CD4-positive, alpha-beta memory T cell (primary cell): ENCODE data around the gene FASN. TPM values are rescaled to one million over a fixed set of nuclear protein-coding genes. Genes with fewer than 3 reads are reported as not detected.

Experiments
- CTCF ChIA-PET: fragments of 350-600 bp; sonication (Branson Sonifier 250); formaldehyde crosslinking; loops from one replicate; lab custom pipeline; 2021; ENCODE audit warnings: inconsistent platforms; ENCODE audit not compliant: partially characterized antibody; lab: Charles Lee
- POLR2A ChIA-PET: fragments of 350-600 bp; sonication (Branson Sonifier 250); formaldehyde crosslinking; loops from one replicate; lab custom pipeline; 2021; ENCODE audit not compliant: partially characterized antibody; lab: Charles Lee
- DNase-seq, 5 donors: peaks; one replicate each; pipeline versions ENCODE4 v3.0.0 to v3.0.0-alpha.2; 2020 to 2022; ENCODE audit warnings: mixed read lengths in 1 of 5
- H3K27ac ChIP-seq: one replicate; pipeline ENCODE4 v1.7.0; 2013; ENCODE audit warnings: low read depth, low read length
- H3K27me3 ChIP-seq: 2 replicates; pipeline ENCODE4 v1.7.0; 2013; ENCODE audit warnings: mild to moderate bottlenecking, low read length, moderate library complexity; ENCODE audit not compliant: insufficient read depth
- H3K36me3 ChIP-seq: 2 replicates; pipeline ENCODE4 v1.7.0; 2013; ENCODE audit warnings: mild to moderate bottlenecking, low read length, moderate library complexity; ENCODE audit not compliant: insufficient read depth
- H3K4me1 ChIP-seq: 2 replicates; pipeline ENCODE4 v1.7.0; 2013; ENCODE audit warnings: mild to moderate bottlenecking, low read length, moderate library complexity; ENCODE audit not compliant: insufficient read depth
- H3K4me3 ChIP-seq, 2 donors: one replicate each; pipeline ENCODE4 v1.7.0; 2013; ENCODE audit warnings: low read length in 2 of 2, mild to moderate bottlenecking in 1 of 2
- H3K9me3 ChIP-seq, 2 donors: one replicate each; pipeline ENCODE4 v1.7.0; 2013; ENCODE audit warnings: low read length in 2 of 2, control low read depth in 1 of 2; ENCODE audit not compliant: control insufficient read depth in 1 of 2
- H3K27ac Mint-ChIP-seq, 7 donors: one replicate each; pipeline ENCODE4 v1.8.0; 2020 to 2021; ENCODE audit warnings: mixed read lengths in 7 of 7, mild to moderate bottlenecking in 6 of 7, inconsistent platforms in 3 of 7, moderate library complexity in 3 of 7
- H3K27me3 Mint-ChIP-seq, 2 donors: one replicate each; pipeline ENCODE4 v1.8.0; 2020 to 2021; ENCODE audit warnings: mixed read lengths in 2 of 2
- H3K36me3 Mint-ChIP-seq, 2 donors: one replicate each; pipeline ENCODE4 v1.8.0; 2020 to 2021; ENCODE audit warnings: mixed read lengths in 2 of 2, inconsistent platforms in 1 of 2, mild to moderate bottlenecking in 1 of 2
- H3K4me1 Mint-ChIP-seq, 4 donors: one replicate each; pipeline ENCODE4 v1.8.0; 2020 to 2021; ENCODE audit warnings: mixed read lengths in 4 of 4, mild to moderate bottlenecking in 1 of 4
- H3K4me3 Mint-ChIP-seq, 8 donors: one replicate each; pipeline ENCODE4 v1.8.0; 2020 to 2021; ENCODE audit warnings: mixed read lengths in 8 of 8, mild to moderate bottlenecking in 7 of 8, moderate library complexity in 6 of 8, inconsistent platforms in 3 of 8
- H3K9me3 Mint-ChIP-seq, 8 donors: one replicate each; pipeline ENCODE4 v1.8.0; 2020 to 2021; ENCODE audit warnings: mixed read lengths in 8 of 8, mild to moderate bottlenecking in 5 of 8, inconsistent platforms in 3 of 8, moderate library complexity in 1 of 8
- intact Hi-C: fragments of 100-400 bp; cut with micrococcal nuclease; formaldehyde crosslinking; loops from one replicate; pipeline ENCODE4 v1.15.1; 2023
- polyA plus RNA-seq, 2 donors: library from polyadenylated mRNA; unstranded; fragments of 300-500 nt; fragmentation: Illumina TruSeq; gene quantifications; one replicate each; pipeline ENCODE4 v1.2.3, GENCODE V29; 2021
- total RNA-seq, 2 experiments: library from RNA; stranded (reverse); gene quantifications; one replicate each; pipeline ENCODE4 v1.2.3, GENCODE V29; 2021

The FASN gene
- total and polyA plus RNA-seq, 4 experiments from 2014 or later = 0.03 to 27.7 (median 15.0) TPM

GRCh38 chr17:82103553-82104451, 5.8 kb upstream of the FASN start:
- Histone ChIP-seq H3K27me3 (no peaks in the 10 kb centered on the region), H3K36me3 (no peaks in the 10 kb centered on the region), H3K9me3 (no peaks in the 10 kb centered on the region), H3K4me1 (peaks cover 44% of the 10 kb centered on the region), H3K4me3 (no peak overlapping the region), H3K27ac (no peak overlapping the region)
- peaks cover 8 to 54% (median 19%) of the 10 kb centered on the region in 4 donors for H3K4me1 Mint-ChIP-seq
- no peaks in the 10 kb centered on the region for H3K27me3 Mint-ChIP-seq
- intact Hi-C loops = no loop called here
- POLR2A ChIA-PET = interaction anchor here (1.4 to 6.3 kb wide), 2 partner anchors 23 to 74 kb away, joined by 4 to 65 read pairs; no protein-coding TSS in a partner anchor
- H3K9me3 Mint-ChIP-seq = no peaks in the 10 kb centered on the region
- peaks cover 2 to 3% of the 10 kb centered on the region in 2 donors for H3K36me3 Mint-ChIP-seq
- CTCF ChIA-PET = interaction anchor here (1.0 kb wide), 1 partner anchor 24 kb away, joined by 3 read pairs; no protein-coding TSS in a partner anchor
- H3K27ac Mint-ChIP-seq = peak overlapping the region in 4 of 7 donors; percentile 57 to 89 (median 80)
- no peak overlapping the region for H3K4me3 Mint-ChIP-seq
- DNase-seq = peak in 1 of 5 donors; percentile 29

DNA sequence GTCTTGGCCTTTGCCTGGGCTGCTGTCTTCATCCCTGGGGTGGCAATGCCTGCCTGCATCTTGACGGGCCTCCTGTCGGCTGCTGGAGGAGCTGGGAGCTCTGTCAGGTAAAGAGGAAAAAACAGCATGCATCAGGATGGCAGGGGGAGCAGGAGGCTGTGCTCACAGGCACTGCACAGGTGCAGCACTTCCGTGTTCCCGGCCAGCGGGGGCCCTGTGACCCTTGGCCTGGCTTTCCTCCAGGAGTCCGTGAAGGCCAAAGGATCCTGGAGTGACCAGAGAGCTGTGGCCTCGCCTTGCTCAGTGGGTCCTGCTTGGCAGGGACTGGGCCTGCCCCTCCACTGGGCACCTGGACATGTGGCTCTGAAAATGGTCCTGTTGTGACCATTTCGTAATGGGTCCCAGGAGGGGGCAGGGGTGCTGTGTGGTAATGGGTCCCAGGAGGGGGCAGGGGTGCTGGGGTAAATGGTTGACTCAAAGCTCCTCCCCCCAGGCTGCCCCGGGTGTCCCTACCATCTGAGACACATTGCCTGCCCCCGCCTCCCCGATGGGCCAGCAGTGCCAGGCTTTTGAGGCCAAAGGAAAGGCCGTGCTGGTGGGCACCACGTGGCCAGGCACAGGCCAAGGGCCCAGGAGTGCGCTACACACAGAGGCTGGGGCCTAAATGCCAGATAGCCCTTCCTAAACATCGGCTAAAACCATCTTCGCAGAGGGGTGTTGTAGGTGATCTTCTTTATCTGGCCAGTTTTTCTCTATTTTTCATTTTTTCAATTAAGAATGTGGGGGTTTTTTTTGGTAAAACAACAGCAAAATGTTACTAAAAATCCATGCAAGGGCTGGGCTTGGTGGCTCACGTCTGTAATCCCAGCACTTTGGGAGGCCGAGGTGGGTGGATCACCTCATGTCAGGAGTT, 4.0 kb upstream of the FASN start:
- H3K9me3 Mint-ChIP-seq = no peaks in the 10 kb centered on the region
- no peaks in the 10 kb centered on the region for H3K27me3 Mint-ChIP-seq
- H3K4me3 Mint-ChIP-seq = peak overlapping the region in 3 of 8 donors; percentile 1 to 25 (median 14)
- peaks cover 0 to 2% of the 10 kb centered on the region in 2 donors for H3K36me3 Mint-ChIP-seq
- Histone ChIP-seq H3K4me1 (peaks cover 33% of the 10 kb centered on the region), H3K27me3 (no peaks in the 10 kb centered on the region), H3K9me3 (no peaks in the 10 kb centered on the region), H3K4me3 (no peak overlapping the region), H3K27ac (no peak overlapping the region), H3K36me3 (no peaks in the 10 kb centered on the region)
- CTCF ChIA-PET = no interaction called here
- peaks cover 8 to 37% (median 15%) of the 10 kb centered on the region in 4 donors for H3K4me1 Mint-ChIP-seq
- peak overlapping the region in 6 of 7 donors; percentile 29 to 85 (median 54) for H3K27ac Mint-ChIP-seq
- POLR2A ChIA-PET = interaction anchor here (0.9 to 1.6 kb wide), 4 partner anchors 20 to 63 kb away, joined by 3 to 4 read pairs (median 3); no protein-coding TSS in a partner anchor
- intact Hi-C loops = no loop called here
- peak in 1 of 5 donors; percentile 41 for DNase-seq

GRCh38 chr17:82101301-82101715, 3.3 kb upstream of the FASN start:
- Histone ChIP-seq H3K4me1 (peaks cover 33% of the 10 kb centered on the region), H3K4me3 (no peak overlapping the region), H3K9me3 (no peaks in the 10 kb centered on the region), H3K27me3 (no peaks in the 10 kb centered on the region), H3K27ac (no peak overlapping the region), H3K36me3 (no peaks in the 10 kb centered on the region)
- peaks cover 0 to 2% of the 10 kb centered on the region in 2 donors for H3K36me3 Mint-ChIP-seq
- H3K9me3 Mint-ChIP-seq = no peaks in the 10 kb centered on the region
- intact Hi-C loops = no loop called here
- ChIA-PET POLR2A (interaction anchor here (0.9 to 1.6 kb wide), 3 partner anchors 25 to 62 kb away, joined by 3 to 4 read pairs (median 3); no protein-coding TSS in a partner anchor), CTCF (no interaction called here)
- H3K4me3 Mint-ChIP-seq = peak overlapping the region in 1 of 8 donors; percentile 42
- H3K27me3 Mint-ChIP-seq = no peaks in the 10 kb centered on the region
- peak in 1 of 5 donors; percentile 13 for DNase-seq
- peak overlapping the region in 4 of 7 donors; percentile 27 to 70 (median 54) for H3K27ac Mint-ChIP-seq
- peaks cover 5 to 35% (median 12%) of the 10 kb centered on the region in 4 donors for H3K4me1 Mint-ChIP-seq

- H3K4me1 ChIP-seq = peaks cover 29% of the 10 kb centered on the region
- no peaks in the 10 kb centered on the region for H3K9me3 ChIP-seq
- Mint-ChIP-seq H3K27ac (peak overlapping the region; percentile 47 to 88 (median 68)), H3K27me3 (no peaks in the 10 kb centered on the region), H3K4me3 (peak overlapping the region in 5 of 8 donors; percentile 42 to 79 (median 63)), H3K36me3 (no peaks in the 10 kb centered on the region), H3K4me1 (peaks cover 1 to 35% (median 8%) of the 10 kb centered on the region in 4 donors), H3K9me3 (no peaks in the 10 kb centered on the region)
- intact Hi-C loops = no loop called here
- no peak overlapping the region for H3K27ac ChIP-seq
- H3K27me3 ChIP-seq = no peaks in the 10 kb centered on the region
- H3K4me3 ChIP-seq = no peak overlapping the region
- peak in 1 of 5 donors; percentile 32 for DNase-seq
- ChIA-PET POLR2A (interaction anchor here (1.0 to 3.6 kb wide), 4 partner anchors 25 to 63 kb away, joined by 3 to 50 read pairs (median 4); partner anchors contain the start of gene DCXR), CTCF (no interaction called here)
- H3K36me3 ChIP-seq = no peaks in the 10 kb centered on the region
These were observed 2.7 kb upstream of the FASN start for GRCh38 chr17:82100502-82101298.

DNA sequence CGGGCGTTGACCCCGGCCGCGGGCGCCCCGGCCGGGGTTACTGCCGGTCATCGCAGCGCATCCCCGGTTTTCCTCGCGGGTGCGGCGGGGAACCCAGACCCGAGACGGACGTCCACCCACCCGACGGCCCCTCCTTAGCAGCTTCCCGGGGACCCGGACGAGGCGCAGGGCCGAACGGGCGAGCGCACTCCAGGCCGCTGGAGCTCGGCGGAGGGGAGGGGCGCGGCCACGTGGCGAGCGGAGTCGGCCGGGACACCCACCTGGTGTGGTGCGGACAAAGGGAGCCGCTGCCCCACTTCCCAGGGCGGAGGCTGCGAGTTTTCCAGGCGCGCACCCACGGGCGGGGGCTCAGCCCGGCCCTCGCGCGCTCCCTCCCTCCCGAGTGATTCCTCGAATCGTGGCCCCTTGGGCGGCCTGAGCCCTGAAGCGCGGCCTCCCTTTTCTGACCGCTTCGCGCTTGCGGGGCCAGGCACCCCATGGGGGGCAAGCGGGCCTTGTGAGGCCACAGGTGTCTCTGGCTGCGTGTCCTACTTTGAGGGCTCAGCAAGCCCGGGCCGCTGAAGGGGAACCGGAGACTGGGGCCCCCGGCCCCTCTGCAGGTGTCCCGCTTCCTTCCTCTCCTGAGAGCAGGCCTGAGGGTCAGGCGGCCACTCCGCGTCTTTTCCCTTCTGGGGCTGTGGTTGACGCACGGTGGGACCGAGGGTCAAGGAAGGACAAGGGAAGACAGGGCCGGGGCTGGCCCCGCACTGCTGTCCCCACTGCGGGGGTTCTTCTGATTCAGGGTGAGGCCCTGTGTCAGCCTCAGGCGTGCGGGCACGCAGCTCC, 1.1 kb upstream of the FASN start:
- Histone ChIP-seq H3K36me3 (no peaks in the 10 kb centered on the region), H3K4me3 (peak overlapping the region in 1 of 2 donors; percentile 66), H3K4me1 (peaks cover 20% of the 10 kb centered on the region), H3K27ac (peak overlapping the region; percentile 78), H3K9me3 (no peaks in the 10 kb centered on the region), H3K27me3 (no peaks in the 10 kb centered on the region)
- ChIA-PET POLR2A (interaction anchor here (0.7 to 3.6 kb wide), 17 partner anchors 9 to 182 kb away, joined by 3 to 50 read pairs (median 5); partner anchors contain the start of genes ASPSCR1, CENPX, DCXR and DUS1L), CTCF (interaction anchor here (1.8 kb wide), 1 partner anchor 29 kb away, joined by 7 read pairs; no protein-coding TSS in a partner anchor)
- Mint-ChIP-seq H3K9me3 (no peaks in the 10 kb centered on the region), H3K27me3 (no peaks in the 10 kb centered on the region), H3K4me3 (peak overlapping the region; percentile 73 to 85 (median 81)), H3K36me3 (no peaks in the 10 kb centered on the region), H3K4me1 (peaks cover 0 to 25% (median 3%) of the 10 kb centered on the region in 4 donors), H3K27ac (peak overlapping the region; percentile 57 to 97 (median 87))
- no peak for DNase-seq
- intact Hi-C loops = loop anchor here (1.0 to 5.0 kb wide), 7 partner anchors 27 to 417 kb away; partner anchors contain the start of genes ARL16, CENPX, DCXR and GPS1
